Measurements from ENCODE around the gene FCRL6.

DNA sequence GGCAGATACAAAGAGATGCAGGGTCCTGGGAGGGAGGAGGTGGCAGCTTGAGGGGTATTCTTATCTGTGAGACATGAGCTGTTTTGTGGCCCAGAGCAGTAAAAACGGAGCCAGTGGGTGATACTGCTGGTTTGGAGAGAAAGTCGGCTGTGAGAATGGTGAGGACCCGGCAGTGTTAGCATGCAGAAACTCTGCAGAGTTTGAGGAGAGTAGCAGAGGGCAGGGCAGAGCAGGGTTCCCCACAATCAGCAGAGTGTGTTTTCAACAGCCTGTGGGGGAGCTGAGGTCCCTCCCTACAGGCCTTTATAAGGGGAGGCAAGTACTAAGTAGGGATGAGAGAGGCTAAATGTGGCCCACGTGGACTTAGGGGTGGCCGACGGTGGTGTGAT, 24.9 kb downstream of the FCRL6 start:
- TF ChIP-seq CTCF (IDR thresholded peaks at IDR 0.05) (no peak), POLR2A (IDR thresholded peaks at IDR 0.05) (no peak)

Measured in thyroid gland (tissue), 4 donors.